Measurements from ENCODE around the gene NTSR1. TPM values are rescaled to one million over a fixed set of nuclear protein-coding genes. Genes with fewer than 3 reads are reported as not detected.

Gene NTSR1
- total and polyA plus RNA-seq, 2 of the 13 experiments (the other 11 are each of a cell fraction or from before 2014, with no cell fraction given), result 0.09 to 0.12 TPM

- TF ChIP-seq HNRNPH1 (optimal IDR thresholded peaks at IDR 0.05; ENCODE audit: low read depth, low read length) (no peak), ZNF766 (CRISPR knock-in tag; IDR thresholded peaks at IDR 0.05; ENCODE audit: borderline replicate concordance) (no peak), HMG20A (CRISPR knock-in tag; IDR thresholded peaks at IDR 0.05; ENCODE audit: borderline replicate concordance) (no peak), HHEX (CRISPR knock-in tag; IDR thresholded peaks at IDR 0.05) (no peak), ZNF318 (CRISPR knock-in tag; IDR thresholded peaks at IDR 0.05) (no peak), KLF6 (CRISPR knock-in tag; IDR thresholded peaks at IDR 0.05) (no peak), SMARCE1 (IDR thresholded peaks at IDR 0.05; ENCODE audit: borderline replicate concordance) (no peak), ZNF780A (CRISPR knock-in tag; IDR thresholded peaks at IDR 0.05) (no peak), NAIF1 (CRISPR knock-in tag; IDR thresholded peaks at IDR 0.05; ENCODE audit: borderline replicate concordance) (no peak), WIZ (CRISPR knock-in tag; IDR thresholded peaks at IDR 0.05) (no peak), ZNF333 (CRISPR knock-in tag; IDR thresholded peaks at IDR 0.05; ENCODE audit: borderline replicate concordance) (no peak), ZNF367 (CRISPR knock-in tag; IDR thresholded peaks at IDR 0.05; ENCODE audit: borderline replicate concordance) (no peak), ZBTB7A (CRISPR knock-in tag; IDR thresholded peaks at IDR 0.05) (no peak), ZNF660 (CRISPR knock-in tag; IDR thresholded peaks at IDR 0.05; ENCODE audit: borderline replicate concordance, low read depth) (no peak), ZNF7 (CRISPR knock-in tag; IDR thresholded peaks at IDR 0.05) (no peak), ZNF24 (IDR thresholded peaks at IDR 0.05) (0 out of 2 replicates have a peak, but pooled peaks have one; percentile 24), GATAD1 (CRISPR knock-in tag; IDR thresholded peaks at IDR 0.05) (no peak), BRD4 (CRISPR knock-in tag; IDR thresholded peaks at IDR 0.05) (no peak), SPEN (CRISPR knock-in tag; IDR thresholded peaks at IDR 0.05; ENCODE audit: low read depth) (0 out of 2 replicates have a peak, but pooled peaks have one; percentile 13), ZSCAN5A (CRISPR knock-in tag; IDR thresholded peaks at IDR 0.05; ENCODE audit: borderline replicate concordance) (no peak), HOXA9 (CRISPR knock-in tag; IDR thresholded peaks at IDR 0.05; ENCODE audit: borderline replicate concordance) (no peak), ARNT (IDR thresholded peaks at IDR 0.05) (no peak), SALL2 (CRISPR knock-in tag; IDR thresholded peaks at IDR 0.05) (0 out of 2 replicates have a peak, but pooled peaks have one; percentile 49), SMARCC2 (IDR thresholded peaks at IDR 0.05) (no peak)
Observed at GRCh38 chr20:62808211-62808865, 99.7 kb downstream of the NTSR1 start (continued).
